Natural killer cell (primary cell): ENCODE measurements around the gene TKFC. TPM values are rescaled to one million over a fixed set of nuclear protein-coding genes. Genes with fewer than 3 reads are reported as not detected.

ENCODE experiments used
- ATAC-seq, 3 donors: fragments of 150-1000 bp in 2 of 3; fragments of 200-7000 bp in 1 of 3; cut with Tn5 transposase; 1 replicate in 1 of 3; 2 replicates in 2 of 3; pipeline ENCODE4 v1.10.0; 2021; ENCODE audit warnings: mild to moderate bottlenecking in 2 of 3, moderate library complexity in 2 of 3
- DNase-seq, 2 donors: peaks; one replicate each; pipeline versions ENCODE4 v3.0.0 to v3.0.0-alpha.2; 2013 to 2021; ENCODE audit warnings: mixed read lengths in 1 of 2
- H3K27ac ChIP-seq: one replicate; pipeline ENCODE4 v1.5.1; 2013; ENCODE audit warnings: mild to moderate bottlenecking, low read length
- H3K27me3 ChIP-seq: one replicate; pipeline ENCODE4 v1.6.1; 2013; ENCODE audit warnings: low read length; ENCODE audit not compliant: control insufficient read depth, insufficient read depth
- H3K36me3 ChIP-seq: one replicate; pipeline ENCODE4 v1.6.1; 2013; ENCODE audit warnings: low read length; ENCODE audit not compliant: control insufficient read depth, insufficient read depth
- H3K4me1 ChIP-seq: one replicate; pipeline ENCODE4 v1.6.1; 2013; ENCODE audit warnings: low read length; ENCODE audit not compliant: control insufficient read depth, insufficient read depth
- H3K4me3 ChIP-seq: one replicate; pipeline ENCODE4 v1.5.1; 2013; ENCODE audit warnings: low read length
- H3K9me3 ChIP-seq: one replicate; pipeline ENCODE4 v1.6.1; 2013; ENCODE audit warnings: low read length; ENCODE audit not compliant: control insufficient read depth, insufficient read depth
- H3K27ac Mint-ChIP-seq, 2 donors: one replicate each; pipeline ENCODE4 v1.8.0; 2022; ENCODE audit warnings: mild to moderate bottlenecking in 2 of 2, mixed read lengths in 2 of 2, moderate library complexity in 1 of 2
- H3K27me3 Mint-ChIP-seq, 2 donors: one replicate each; pipeline ENCODE4 v1.8.0; 2022; ENCODE audit warnings: low read depth in 2 of 2, mixed read lengths in 2 of 2
- H3K36me3 Mint-ChIP-seq: one replicate; pipeline ENCODE4 v1.8.0; 2022; ENCODE audit warnings: mixed read lengths
- H3K4me1 Mint-ChIP-seq, 2 donors: one replicate each; pipeline ENCODE4 v1.8.0; 2022; ENCODE audit warnings: mixed read lengths in 2 of 2
- H3K4me3 Mint-ChIP-seq: one replicate; pipeline ENCODE4 v1.8.0; 2022; ENCODE audit warnings: mild to moderate bottlenecking, moderate library complexity, mixed read lengths
- H3K9me3 Mint-ChIP-seq, 2 donors: one replicate each; pipeline ENCODE4 v1.8.0; 2022; ENCODE audit warnings: mixed read lengths in 2 of 2
- CTCF ChIP-seq: fragments of 200-600 bp; IDR thresholded peaks from one replicate; pipeline ENCODE4 v1.8.0; 2022; ENCODE audit warnings: antibody characterized with exemption
- WGBS: methylation state at CpG from one replicate; pipeline ENCODE4 v1.1.7; 2013; ENCODE audit warnings: missing lambda C conversion rate; ENCODE audit not compliant: insufficient coverage; 5-methylcytosine and 5-hydroxymethylcytosine counted together
- intact Hi-C: fragments of 100-400 bp; cut with micrococcal nuclease; formaldehyde crosslinking; loops from one replicate; pipeline ENCODE4 v1.14.2; 2022
- total RNA-seq, 4 donors: library from RNA; stranded (reverse); fragments of 120-200 nt in 1 of 4; gene quantifications; one replicate each; pipeline versions ENCODE4 v1.2.3 to v1.2.4, GENCODE V29; 2013 to 2022

TKFC gene
- total RNA-seq, 3 donors from 2014 or later (not counting 1 experiment from before 2014, with no cell fraction given) = 32.9 to 54.8 (median 38.6) TPM

DNA sequence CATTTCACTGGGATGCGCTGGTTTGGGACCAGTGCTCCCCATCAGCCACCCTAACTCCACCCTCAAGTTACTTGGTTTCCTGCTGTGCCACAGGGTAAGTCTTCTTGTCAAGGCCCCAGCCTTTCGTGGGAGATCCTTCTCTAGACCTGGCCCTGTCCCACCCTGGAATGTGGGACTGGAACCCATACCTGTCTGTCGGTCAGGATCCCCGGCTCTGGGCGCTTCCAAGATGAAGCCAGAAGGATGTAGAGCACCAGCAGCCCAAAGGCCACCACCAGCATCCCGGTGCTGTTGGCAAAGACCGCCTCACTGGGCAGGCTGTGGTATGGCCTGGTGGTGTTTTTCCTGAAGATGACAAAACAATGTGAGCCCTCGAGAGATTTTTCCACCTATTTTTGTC is 17.8 kb downstream of the TKFC start:
- 93% methylated on average over 8 of the region's 8 CpGs for WGBS
- no peaks in the 10 kb centered on the region for H3K4me1 ChIP-seq
- DNase-seq (no peak), ATAC-seq (no peak)
- H3K4me3 ChIP-seq = no peak overlapping the region
- H3K27me3 ChIP-seq = no peaks in the 10 kb centered on the region
- TF ChIP-seq CTCF = no peak
- no peaks in the 10 kb centered on the region for H3K27me3 Mint-ChIP-seq
- no peaks in the 10 kb centered on the region for H3K9me3 Mint-ChIP-seq
- H3K27ac Mint-ChIP-seq = no peak overlapping the region
- no peak overlapping the region for H3K27ac ChIP-seq
- H3K4me3 Mint-ChIP-seq = no peak overlapping the region
- peaks cover 48% of the 10 kb centered on the region for H3K36me3 ChIP-seq
- intact Hi-C loops = no loop called here
- H3K4me1 Mint-ChIP-seq = peaks cover 0 to 10% of the 10 kb centered on the region in 2 donors
- H3K9me3 ChIP-seq = no peaks in the 10 kb centered on the region
- no peaks in the 10 kb centered on the region for H3K36me3 Mint-ChIP-seq

- Histone ChIP-seq H3K27ac (no peak overlapping the region), H3K27me3 (no peaks in the 10 kb centered on the region), H3K4me1 (peaks cover 6% of the 10 kb centered on the region), H3K9me3 (no peaks in the 10 kb centered on the region), H3K36me3 (peaks cover 48% of the 10 kb centered on the region), H3K4me3 (no peak overlapping the region)
- Mint-ChIP-seq H3K4me1 (peaks cover 0 to 10% of the 10 kb centered on the region in 2 donors), H3K9me3 (no peaks in the 10 kb centered on the region), H3K27ac (no peak overlapping the region), H3K36me3 (no peaks in the 10 kb centered on the region), H3K4me3 (no peak overlapping the region), H3K27me3 (no peaks in the 10 kb centered on the region)
- 85% methylated on average over 8 of the region's 8 CpGs for WGBS
- intact Hi-C loops = no loop called here
- DNase-seq = no peak
- ATAC-seq = no peak
- no peak for TF ChIP-seq CTCF
These were observed 19.0 kb downstream of the TKFC start for GRCh38 chr11:61352038-61352437.

- no peak overlapping the region for H3K4me3 ChIP-seq
These were observed 20.4 kb downstream of the TKFC start for GRCh38 chr11:61353131-61354067.

More at GRCh38 chr11:61353131-61354067, 20.4 kb downstream of the TKFC start:
- intact Hi-C loops = no loop called here
- Histone ChIP-seq H3K9me3 (no peaks in the 10 kb centered on the region), H3K27ac (no peak overlapping the region), H3K27me3 (no peaks in the 10 kb centered on the region), H3K4me1 (peaks cover 17% of the 10 kb centered on the region), H3K36me3 (peaks cover 43% of the 10 kb centered on the region)
- Mint-ChIP-seq H3K9me3 (no peaks in the 10 kb centered on the region), H3K36me3 (no peaks in the 10 kb centered on the region), H3K4me1 (peaks cover 0 to 10% of the 10 kb centered on the region in 2 donors), H3K27ac (peak overlapping the region in 1 of 2 donors; percentile 33), H3K4me3 (no peak overlapping the region), H3K27me3 (no peaks in the 10 kb centered on the region)
- DNase-seq = no peak
- 73% methylated on average over 15 of the region's 15 CpGs for WGBS
- ATAC-seq = no peak
- no peak for TF ChIP-seq CTCF
